Measurements from ENCODE around the gene ZFAND5.

The ZFAND5 gene

GRCh38 chr9:72364679-72365524 lies at the start of gene ZFAND5:
ZFAND5 (minus strand) TSS chr9:72365208; CDS start chr9:72360778, 4,430 bp downstream.
- peak; percentile 94 to 100 (median 98) for DNase-seq
- intact Hi-C loops (cut with DNase I) = loop anchor here (5.0 to 10.0 kb wide), 3 partner anchors 73 to 227 kb away; no protein-coding TSS in a partner anchor

- intact Hi-C loops (cut with DNase I) = no loop called here
Observed at GRCh38 chr9:72412483-72413040, 47.6 kb upstream of the ZFAND5 start.

GRCh38 chr9:72410214-72410613 lies 45.2 kb upstream of the ZFAND5 start:
- no peak for DNase-seq
- intact Hi-C loops (cut with DNase I) = no loop called here

More at GRCh38 chr9:72412483-72413040, 47.6 kb upstream of the ZFAND5 start:
- DNase-seq = no peak

- intact Hi-C loops (cut with DNase I) = no loop called here
- no peak for DNase-seq
Observed at GRCh38 chr9:72407114-72407513, 42.1 kb upstream of the ZFAND5 start.

GRCh38 chr9:72402744-72403143 lies 37.7 kb upstream of the ZFAND5 start:
- no peak for DNase-seq
- intact Hi-C loops (cut with DNase I) = no loop called here

- intact Hi-C loops (cut with DNase I) = no loop called here
- no peak for DNase-seq
Observed at GRCh38 chr9:72401396-72401795, 36.4 kb upstream of the ZFAND5 start.

- DNase-seq = no peak
- intact Hi-C loops (cut with DNase I) = no loop called here
Observed at GRCh38 chr9:72400866-72401265, 35.9 kb upstream of the ZFAND5 start.

GRCh38 chr9:72399391-72399790 lies 34.4 kb upstream of the ZFAND5 start:
- intact Hi-C loops (cut with DNase I) = no loop called here
- no peak for DNase-seq

GRCh38 chr9:72396247-72397091 lies 31.5 kb upstream of the ZFAND5 start:
- intact Hi-C loops (cut with DNase I) = no loop called here
- no peak for DNase-seq

- no peak for DNase-seq
- intact Hi-C loops (cut with DNase I) = no loop called here
Observed at GRCh38 chr9:72394066-72394465, 29.1 kb upstream of the ZFAND5 start.

GRCh38 chr9:72390907-72391306 lies 25.9 kb upstream of the ZFAND5 start:
- no peak for DNase-seq
- intact Hi-C loops (cut with DNase I) = no loop called here

- intact Hi-C loops (cut with DNase I) = no loop called here
- DNase-seq = no peak
Observed at GRCh38 chr9:72386186-72386585, 21.2 kb upstream of the ZFAND5 start.

GRCh38 chr9:72384710-72385485 lies 19.9 kb upstream of the ZFAND5 start:
- DNase-seq = no peak
- intact Hi-C loops (cut with DNase I) = no loop called here

- intact Hi-C loops (cut with DNase I) = no loop called here
- DNase-seq = no peak
Observed at GRCh38 chr9:72383978-72384709, 19.1 kb upstream of the ZFAND5 start.

GRCh38 chr9:72382405-72382804 lies 17.4 kb upstream of the ZFAND5 start:
- intact Hi-C loops (cut with DNase I) = no loop called here
- no peak for DNase-seq

GRCh38 chr9:72377041-72377440 lies 12.0 kb upstream of the ZFAND5 start:
- DNase-seq = no peak
- intact Hi-C loops (cut with DNase I) = loop anchor here (10.0 kb wide), 1 partner anchor 308 kb away; no protein-coding TSS in a partner anchor

GRCh38 chr9:72371151-72371550 lies 6.1 kb upstream of the ZFAND5 start:
- intact Hi-C loops (cut with DNase I) = loop anchor here (10.0 kb wide), 1 partner anchor 314 kb away; no protein-coding TSS in a partner anchor
- DNase-seq = no peak

- peak; percentile 68 to 97 (median 82) for DNase-seq
- intact Hi-C loops (cut with DNase I) = loop anchor here (5.0 to 10.0 kb wide), 2 partner anchors 73 to 119 kb away; no protein-coding TSS in a partner anchor
Observed at GRCh38 chr9:72365525-72366256, 683 bp upstream of the ZFAND5 start.

Measured in posterior cingulate gyrus (tissue), 11 donors.